Measurements from ENCODE around the gene WSCD1.

The WSCD1 gene

GRCh38 chr17:6162216-6162615, 92.0 kb downstream of the WSCD1 start:
- DNase-seq = no peak

- DNase-seq = no peak
Measured at GRCh38 chr17:6162892-6163291, 92.7 kb downstream of the WSCD1 start.

GRCh38 chr17:6163612-6164333, 93.6 kb downstream of the WSCD1 start:
- DNase-seq = no peak

- no peak for DNase-seq
Measured at GRCh38 chr17:6164996-6165395, 94.8 kb downstream of the WSCD1 start.

- DNase-seq = no peak
Measured at GRCh38 chr17:6165806-6166205, 95.6 kb downstream of the WSCD1 start.

- peak; percentile 15 to 59 (median 50) for DNase-seq
Measured at GRCh38 chr17:6166492-6167179, 96.5 kb downstream of the WSCD1 start.

- DNase-seq = no peak
Measured at GRCh38 chr17:6168296-6168695, 98.1 kb downstream of the WSCD1 start.

GRCh38 chr17:6170349-6170748, 100.2 kb downstream of the WSCD1 start:
- DNase-seq = no peak

- DNase-seq = no peak
Measured at GRCh38 chr17:6172642-6173330, 102.6 kb downstream of the WSCD1 start.

- DNase-seq = no peak
Measured at GRCh38 chr17:6173653-6174052, 103.5 kb downstream of the WSCD1 start.

Data from suppressor macrophage (primary cell).